HL-60 (cell line): ENCODE results near the gene CCDC174.

Experiments
- DNase-seq, 2 experiments: peaks; one replicate each; pipeline ENCODE4 v3.0.0-alpha.2; 2010 to 2020; ENCODE audit warnings: low read depth in 1 of 2, low spot score in 1 of 2
- H3K27ac ChIP-seq: fragments of 250-450 bp; sonication (Bioruptor Pico); replicated peaks from 2 replicates; pipeline ENCODE4 v1.5.1; 2020; ENCODE audit warnings: mild to moderate bottlenecking, moderate library complexity
- H3K27me3 ChIP-seq: fragments of 250-450 bp; sonication (Bioruptor Pico); 2 replicates; pipeline ENCODE4 v1.5.1; 2021; ENCODE audit warnings: mild to moderate bottlenecking, moderate library complexity; ENCODE audit not compliant: insufficient read depth, poor library complexity, severe bottlenecking
- H3K4me3 ChIP-seq: replicated peaks from 2 replicates; pipeline ENCODE4 v1.5.1; 2011; ENCODE audit warnings: mild to moderate bottlenecking, control low read depth, low read length; ENCODE audit not compliant: insufficient read depth
- GABPA ChIP-seq: IDR thresholded peaks from 2 replicates; pipeline ENCODE4 v1.6.1; 2012; ENCODE audit warnings: low read depth
- POLR2AphosphoS5 ChIP-seq: IDR thresholded peaks from 2 replicates; pipeline ENCODE4 v1.6.1; 2012; ENCODE audit warnings: low read depth
- SPI1 ChIP-seq: IDR thresholded peaks from 2 replicates; pipeline ENCODE4 v1.6.1; 2012; ENCODE audit warnings: low read depth, mild to moderate bottlenecking, borderline replicate concordance
- TF ChIP-seq, protein P1 (sequence below): IDR thresholded peaks from one replicate; pipeline ENCODE4 v1.5.1; 2011; ENCODE audit warnings: low read length, control low read depth, inconsistent platforms; ENCODE audit not compliant: insufficient read depth
- TF ChIP-seq, protein P2 (sequence below): IDR thresholded peaks from 2 replicates; pipeline ENCODE4 v1.6.1; 2012; ENCODE audit warnings: low read depth; ENCODE audit not compliant: insufficient replicate concordance

The CCDC174 gene

DNA sequence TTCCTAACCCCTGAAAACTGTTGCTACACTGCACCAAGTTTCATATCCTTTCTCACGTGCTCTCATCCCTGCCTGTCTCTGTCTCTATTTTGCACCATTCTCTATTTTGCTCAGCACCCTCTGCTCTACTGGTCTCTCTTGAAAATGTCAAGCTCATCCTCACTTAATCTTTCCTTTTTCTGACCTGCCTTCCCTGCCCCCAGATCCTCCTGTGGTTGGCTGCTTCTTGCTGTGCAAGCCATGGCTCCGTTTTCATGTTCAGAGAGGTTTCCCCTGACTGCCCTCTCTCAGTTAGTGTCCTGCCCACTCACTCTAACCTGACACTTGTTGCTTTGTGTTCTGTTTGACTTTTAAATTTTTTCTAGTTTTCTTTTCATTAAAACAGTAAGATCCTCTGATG, 6.0 kb downstream of the CCDC174 start:
- Histone ChIP-seq H3K27me3 (no peaks in the 10 kb centered on the region), H3K27ac (no peak overlapping the region), H3K4me3 (no peak overlapping the region)
- no peak for DNase-seq
- TF ChIP-seq SPI1 (no peak), POLR2AphosphoS5 (no peak), GABPA (no peak)
- TF ChIP-seq, protein P1, sequence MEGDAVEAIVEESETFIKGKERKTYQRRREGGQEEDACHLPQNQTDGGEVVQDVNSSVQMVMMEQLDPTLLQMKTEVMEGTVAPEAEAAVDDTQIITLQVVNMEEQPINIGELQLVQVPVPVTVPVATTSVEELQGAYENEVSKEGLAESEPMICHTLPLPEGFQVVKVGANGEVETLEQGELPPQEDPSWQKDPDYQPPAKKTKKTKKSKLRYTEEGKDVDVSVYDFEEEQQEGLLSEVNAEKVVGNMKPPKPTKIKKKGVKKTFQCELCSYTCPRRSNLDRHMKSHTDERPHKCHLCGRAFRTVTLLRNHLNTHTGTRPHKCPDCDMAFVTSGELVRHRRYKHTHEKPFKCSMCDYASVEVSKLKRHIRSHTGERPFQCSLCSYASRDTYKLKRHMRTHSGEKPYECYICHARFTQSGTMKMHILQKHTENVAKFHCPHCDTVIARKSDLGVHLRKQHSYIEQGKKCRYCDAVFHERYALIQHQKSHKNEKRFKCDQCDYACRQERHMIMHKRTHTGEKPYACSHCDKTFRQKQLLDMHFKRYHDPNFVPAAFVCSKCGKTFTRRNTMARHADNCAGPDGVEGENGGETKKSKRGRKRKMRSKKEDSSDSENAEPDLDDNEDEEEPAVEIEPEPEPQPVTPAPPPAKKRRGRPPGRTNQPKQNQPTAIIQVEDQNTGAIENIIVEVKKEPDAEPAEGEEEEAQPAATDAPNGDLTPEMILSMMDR, result no peak
- TF ChIP-seq, protein P2, sequence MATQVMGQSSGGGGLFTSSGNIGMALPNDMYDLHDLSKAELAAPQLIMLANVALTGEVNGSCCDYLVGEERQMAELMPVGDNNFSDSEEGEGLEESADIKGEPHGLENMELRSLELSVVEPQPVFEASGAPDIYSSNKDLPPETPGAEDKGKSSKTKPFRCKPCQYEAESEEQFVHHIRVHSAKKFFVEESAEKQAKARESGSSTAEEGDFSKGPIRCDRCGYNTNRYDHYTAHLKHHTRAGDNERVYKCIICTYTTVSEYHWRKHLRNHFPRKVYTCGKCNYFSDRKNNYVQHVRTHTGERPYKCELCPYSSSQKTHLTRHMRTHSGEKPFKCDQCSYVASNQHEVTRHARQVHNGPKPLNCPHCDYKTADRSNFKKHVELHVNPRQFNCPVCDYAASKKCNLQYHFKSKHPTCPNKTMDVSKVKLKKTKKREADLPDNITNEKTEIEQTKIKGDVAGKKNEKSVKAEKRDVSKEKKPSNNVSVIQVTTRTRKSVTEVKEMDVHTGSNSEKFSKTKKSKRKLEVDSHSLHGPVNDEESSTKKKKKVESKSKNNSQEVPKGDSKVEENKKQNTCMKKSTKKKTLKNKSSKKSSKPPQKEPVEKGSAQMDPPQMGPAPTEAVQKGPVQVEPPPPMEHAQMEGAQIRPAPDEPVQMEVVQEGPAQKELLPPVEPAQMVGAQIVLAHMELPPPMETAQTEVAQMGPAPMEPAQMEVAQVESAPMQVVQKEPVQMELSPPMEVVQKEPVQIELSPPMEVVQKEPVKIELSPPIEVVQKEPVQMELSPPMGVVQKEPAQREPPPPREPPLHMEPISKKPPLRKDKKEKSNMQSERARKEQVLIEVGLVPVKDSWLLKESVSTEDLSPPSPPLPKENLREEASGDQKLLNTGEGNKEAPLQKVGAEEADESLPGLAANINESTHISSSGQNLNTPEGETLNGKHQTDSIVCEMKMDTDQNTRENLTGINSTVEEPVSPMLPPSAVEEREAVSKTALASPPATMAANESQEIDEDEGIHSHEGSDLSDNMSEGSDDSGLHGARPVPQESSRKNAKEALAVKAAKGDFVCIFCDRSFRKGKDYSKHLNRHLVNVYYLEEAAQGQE, result no peak

DNA sequence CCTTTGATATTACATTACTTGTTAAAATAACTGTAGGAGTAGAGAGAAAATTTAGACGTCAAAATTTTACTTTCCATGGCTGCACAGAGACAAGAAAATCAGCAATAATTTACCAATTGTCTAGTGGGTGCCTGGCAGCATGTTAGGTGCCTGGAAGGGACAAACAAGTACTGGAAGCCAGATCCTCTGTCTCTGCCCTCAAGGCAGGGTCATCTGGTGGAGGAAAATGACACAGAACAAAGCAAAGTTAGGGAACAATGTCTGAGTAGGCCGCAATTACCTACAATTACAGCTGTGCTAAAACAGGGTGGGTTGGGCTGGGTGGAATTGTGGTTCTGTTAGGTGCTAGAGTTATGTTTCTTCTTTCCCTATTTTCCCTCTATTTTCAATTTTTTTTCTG, 7.4 kb downstream of the CCDC174 start:
- no peaks in the 10 kb centered on the region for H3K27me3 ChIP-seq
- no peak overlapping the region for H3K27ac ChIP-seq
- TF ChIP-seq SPI1 (no peak), POLR2AphosphoS5 (no peak), GABPA (no peak)
- TF ChIP-seq, protein P2, result no peak
- TF ChIP-seq, protein P1, result no peak
- no peak for DNase-seq
- H3K4me3 ChIP-seq, result no peak overlapping the region

DNA sequence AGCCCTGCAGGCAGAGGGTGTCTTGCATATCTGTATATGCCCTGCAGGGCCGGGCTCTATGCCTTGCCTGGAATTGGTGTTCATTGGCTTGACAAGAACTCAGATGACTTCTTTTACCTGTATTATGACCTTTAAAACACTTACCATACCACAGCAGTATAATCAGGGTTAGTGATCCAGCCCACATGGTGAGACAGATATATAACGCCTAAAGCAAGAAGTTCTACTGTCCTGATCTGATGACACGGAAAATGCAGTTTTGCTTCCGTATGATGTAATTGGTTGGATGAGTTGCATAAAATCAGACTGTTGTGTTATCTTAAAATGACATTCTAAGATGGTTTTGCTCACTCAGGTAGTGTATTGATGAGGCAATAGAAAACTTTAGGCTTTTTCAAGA, 9.4 kb downstream of the CCDC174 start:
- no peak overlapping the region for H3K4me3 ChIP-seq
- H3K27ac ChIP-seq, result no peak overlapping the region
- DNase-seq, result no peak
- TF ChIP-seq SPI1 (no peak), POLR2AphosphoS5 (no peak), GABPA (no peak)
- TF ChIP-seq, protein P2, result no peak
- TF ChIP-seq, protein P1, result no peak
- no peaks in the 10 kb centered on the region for H3K27me3 ChIP-seq
